AG10803 (cell line): Measurements from ENCODE around the gene STX12.

Source experiments
- DNase-seq: peaks from one replicate; pipeline ENCODE4 v3.0.0; 2010; ENCODE audit warnings: low read depth
- H3K4me3 ChIP-seq: 2 replicates; pipeline ENCODE4 v1.5.1; 2011; ENCODE audit warnings: mild to moderate bottlenecking, low read length, control low read depth
- CTCF ChIP-seq: conservative IDR thresholded peaks from 2 replicates; pipeline ENCODE4 v1.5.1; 2011; ENCODE audit warnings: mild to moderate bottlenecking, low read length, control low read depth, inconsistent platforms

STX12 gene

GRCh38 chr1:27772932-27773825, at the start of gene STX12:
STX12 (plus strand) TSS chr1:27773219; CDS start chr1:27773308, 89 bp downstream.
- TF ChIP-seq CTCF, result no peak
- DNase-seq, result peak; percentile 100
- peak within 1 kb of the TSS; percentile 97 for H3K4me3 ChIP-seq

- H3K4me3 ChIP-seq, result peak overlapping the region; percentile 55
- no peak for TF ChIP-seq CTCF
- DNase-seq, result peak; percentile 6
Measured at GRCh38 chr1:27724961-27725373, 48.1 kb upstream of the STX12 start.

- peak; percentile 99 for DNase-seq
- TF ChIP-seq CTCF, result peak; percentile 44
- H3K4me3 ChIP-seq, result peak within 1 kb of the TSS; percentile 85
Measured at GRCh38 chr1:27725374-27726172, 47.4 kb upstream of the STX12 start, which contains the start of gene FAM76A. FAM76A (plus strand) TSS chr1:27725961; CDS start chr1:27726081, 120 bp downstream.

GRCh38 chr1:27726173-27727044, 46.6 kb upstream of the STX12 start:
- peak overlapping the region; percentile 85 for H3K4me3 ChIP-seq
- TF ChIP-seq CTCF, result no peak
- peak; percentile 31 for DNase-seq

- peak overlapping the region; percentile 85 for H3K4me3 ChIP-seq
- peak; percentile 35 for DNase-seq
- TF ChIP-seq CTCF, result no peak
Measured at GRCh38 chr1:27727126-27727525, 45.9 kb upstream of the STX12 start.

GRCh38 chr1:27736252-27736651, 36.8 kb upstream of the STX12 start:
- no peak for TF ChIP-seq CTCF
- H3K4me3 ChIP-seq, result no peak overlapping the region
- no peak for DNase-seq
